Hepatocyte (in vitro differentiated cells): ENCODE data around the gene TNNI3K.

ENCODE experiments used
- EZH2 ChIP-seq: fragments of 200-600 bp; sonication (generic); IDR thresholded peaks from 2 replicates; pipeline ENCODE4 v1.6.1; 2016; ENCODE audit warnings: antibody characterized with exemption, mild to moderate bottlenecking, borderline replicate concordance
- EZH2phosphoT487 ChIP-seq: fragments of 200-600 bp; sonication (generic); IDR thresholded peaks from one replicate; pipeline ENCODE4 v1.6.1; 2018; ENCODE audit warnings: antibody characterized with exemption, mild to moderate bottlenecking, low read depth, moderate library complexity; ENCODE audit not compliant: unreplicated experiment, severe bottlenecking
- TF ChIP-seq, protein P1 (sequence below): fragments of 200-600 bp; sonication (generic); IDR thresholded peaks from 2 replicates; pipeline ENCODE4 v1.5.1; 2016; ENCODE audit warnings: antibody characterized with exemption, mild to moderate bottlenecking; ENCODE audit not compliant: poor library complexity

DNA sequence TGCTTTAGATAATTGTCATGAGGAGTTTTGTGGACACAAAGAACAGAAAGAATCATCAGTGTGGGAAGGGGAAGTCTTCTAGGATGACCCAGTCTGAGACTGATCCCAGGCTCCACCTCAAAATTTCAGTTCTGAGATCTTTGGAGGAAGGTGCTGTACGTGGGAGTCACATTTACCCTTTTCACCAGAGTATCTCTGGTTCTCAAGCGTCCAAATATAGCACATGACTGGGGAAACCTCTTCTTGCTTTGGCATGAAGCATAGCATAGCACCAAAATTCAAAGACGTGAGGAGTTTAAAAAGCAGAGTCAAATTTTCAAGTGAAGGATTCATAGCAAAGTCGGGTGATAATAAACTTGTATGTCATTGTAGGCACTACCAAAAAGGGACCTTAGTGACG, 180.7 kb downstream of the TNNI3K start:
- TF ChIP-seq, protein P1, sequence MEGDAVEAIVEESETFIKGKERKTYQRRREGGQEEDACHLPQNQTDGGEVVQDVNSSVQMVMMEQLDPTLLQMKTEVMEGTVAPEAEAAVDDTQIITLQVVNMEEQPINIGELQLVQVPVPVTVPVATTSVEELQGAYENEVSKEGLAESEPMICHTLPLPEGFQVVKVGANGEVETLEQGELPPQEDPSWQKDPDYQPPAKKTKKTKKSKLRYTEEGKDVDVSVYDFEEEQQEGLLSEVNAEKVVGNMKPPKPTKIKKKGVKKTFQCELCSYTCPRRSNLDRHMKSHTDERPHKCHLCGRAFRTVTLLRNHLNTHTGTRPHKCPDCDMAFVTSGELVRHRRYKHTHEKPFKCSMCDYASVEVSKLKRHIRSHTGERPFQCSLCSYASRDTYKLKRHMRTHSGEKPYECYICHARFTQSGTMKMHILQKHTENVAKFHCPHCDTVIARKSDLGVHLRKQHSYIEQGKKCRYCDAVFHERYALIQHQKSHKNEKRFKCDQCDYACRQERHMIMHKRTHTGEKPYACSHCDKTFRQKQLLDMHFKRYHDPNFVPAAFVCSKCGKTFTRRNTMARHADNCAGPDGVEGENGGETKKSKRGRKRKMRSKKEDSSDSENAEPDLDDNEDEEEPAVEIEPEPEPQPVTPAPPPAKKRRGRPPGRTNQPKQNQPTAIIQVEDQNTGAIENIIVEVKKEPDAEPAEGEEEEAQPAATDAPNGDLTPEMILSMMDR: no peak
- TF ChIP-seq EZH2phosphoT487 (no peak), EZH2 (no peak)
